Pericardium fibroblast (primary cell): ENCODE measurements around the gene NLK. TPM values are rescaled to one million over a fixed set of nuclear protein-coding genes. Genes with fewer than 3 reads are reported as not detected.

Source experiments
- total RNA-seq: library from RNA; depleted of rRNA; stranded (reverse); fragments of >200 nt; gene quantifications from 2 replicates; pipeline ENCODE4 v1.2.3, GENCODE V29; 2015

The NLK gene
- 11.4 and 15.3 TPM in 2 replicates for total RNA-seq

GRCh38 chr17:28042657-28042720 lies at the start of gene NLK:
Gene NLK, plus strand, starts transcription at chr17:28042677. Its CDS starts 197 bp downstream, at chr17:28042874.

Other genes starting within 250 kb of the NLK start
- 0.68 TPM in 1 of 2 replicates, not detected in the other for gene NOS2, start 242.1 kb upstream of the NLK start, total RNA-seq
- 4.9 and 18.9 TPM in 2 replicates for gene LYRM9, start 149.3 kb upstream of the NLK start, total RNA-seq